HFFc6 (cell line): ENCODE measurements around the gene FRMD4A. TPM values are rescaled to one million over a fixed set of nuclear protein-coding genes. Genes with fewer than 3 reads are reported as not detected.

Experiments used
- DNase-seq: peaks from one replicate; pipeline ENCODE4 v3.0.0-alpha.2; 2018
- H3K27ac Mint-ChIP-seq: 2 replicates; pipeline ENCODE4 v1.8.0; 2020; ENCODE audit warnings: mild to moderate bottlenecking, mixed read lengths
- H3K27me3 Mint-ChIP-seq: 2 replicates; pipeline ENCODE4 v1.8.0; 2021; ENCODE audit warnings: mild to moderate bottlenecking, moderate library complexity, mixed read lengths; ENCODE audit not compliant: insufficient read depth
- H3K36me3 Mint-ChIP-seq: 2 replicates; pipeline ENCODE4 v1.8.0; 2021; ENCODE audit warnings: low read depth, mixed read lengths
- H3K4me1 Mint-ChIP-seq: 2 replicates; pipeline ENCODE4 v1.8.0; 2020; ENCODE audit warnings: low read depth, mixed read lengths
- H3K4me3 Mint-ChIP-seq: 2 replicates; pipeline ENCODE4 v1.8.0; 2020; ENCODE audit warnings: mild to moderate bottlenecking, moderate library complexity, mixed read lengths
- H3K9me3 Mint-ChIP-seq: 2 replicates; pipeline ENCODE4 v1.8.0; 2020; ENCODE audit warnings: mild to moderate bottlenecking, mixed read lengths
- CTCF ChIP-seq: fragments of 200-600 bp; sonication (generic); IDR thresholded peaks from 2 replicates; pipeline ENCODE4 v1.5.0; 2021; ENCODE audit warnings: antibody characterized with exemption, mild to moderate bottlenecking
- total RNA-seq, 6 experiments: library from RNA; stranded (reverse); fragmentation: NEBNext Ultra II Directional; extraction: Animal tissue kit (Norgen Biotek cat#: 25700); gene quantifications; 2 replicates in 1 of 6; 3 replicates in 5 of 6; pipeline ENCODE4 v1.2.3, GENCODE V29; 2021

Gene FRMD4A
- total RNA-seq, 6 experiments from 2014 or later, result 76.7 to 117 (median 92.3) TPM

GRCh38 chr10:13751191-13751764 is 579.4 kb downstream of the FRMD4A start:
- no peak for TF ChIP-seq CTCF
- DNase-seq, result no peak
- Mint-ChIP-seq H3K27me3 (peaks cover 2% of the 10 kb centered on the region; the same call in 1 of the 2 replicates), H3K9me3 (no peaks in the 10 kb centered on the region), H3K4me3 (no peak overlapping the region), H3K4me1 (peaks cover 28% of the 10 kb centered on the region), H3K36me3 (peaks cover 40% of the 10 kb centered on the region), H3K27ac (no peak overlapping the region; the same call in 1 of the 2 replicates)

DNA sequence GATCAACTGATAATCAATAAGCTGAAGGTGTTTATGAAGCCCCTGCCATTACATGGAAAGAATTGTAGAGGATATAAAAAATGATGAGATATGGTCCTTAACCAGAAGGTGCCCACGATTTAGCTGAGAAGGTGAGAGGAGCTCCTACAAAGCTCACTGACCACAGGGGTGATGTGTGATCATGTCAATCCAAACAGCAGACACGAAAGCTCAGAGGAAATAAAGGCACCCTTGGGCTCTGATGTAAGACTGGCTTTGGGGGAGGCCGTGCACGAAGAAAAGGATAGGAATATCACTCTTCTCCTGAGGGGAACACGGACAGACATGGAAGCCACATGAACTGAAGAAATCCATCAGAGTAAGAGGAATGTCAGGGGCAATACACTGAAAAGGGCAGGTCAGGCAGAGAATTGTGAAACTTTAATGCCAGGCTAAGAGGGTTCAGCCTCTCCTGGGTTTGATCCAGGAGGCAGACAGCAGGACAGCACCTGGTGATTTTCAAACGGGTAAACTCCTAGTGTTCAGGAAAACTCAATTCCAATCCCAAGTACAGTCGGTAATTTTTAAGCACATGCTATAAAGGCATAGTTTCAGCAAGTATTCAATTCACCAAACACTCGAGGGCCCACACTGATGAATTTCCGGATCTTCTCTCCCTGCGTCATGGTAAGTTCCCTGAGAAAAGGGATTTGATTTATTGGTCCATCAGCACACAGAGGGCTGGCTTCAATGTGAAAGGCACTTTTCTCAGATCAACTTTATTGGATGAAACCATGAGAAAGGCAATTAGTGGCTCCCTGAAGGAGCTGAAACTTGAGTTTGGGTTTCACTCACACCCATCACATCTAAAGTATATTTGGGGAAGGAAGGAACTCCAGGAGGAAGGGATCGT is 580.2 kb downstream of the FRMD4A start:
- H3K36me3 Mint-ChIP-seq, result peaks cover 43% of the 10 kb centered on the region
- peaks cover 2% of the 10 kb centered on the region; the same call in 1 of the 2 replicates for H3K27me3 Mint-ChIP-seq

GRCh38 chr10:13745271-13745670 is 585.5 kb downstream of the FRMD4A start:
- peaks cover 22% of the 10 kb centered on the region for H3K4me1 Mint-ChIP-seq
- H3K4me3 Mint-ChIP-seq, result no peak overlapping the region
- no peak for DNase-seq
- peak overlapping the region; percentile 95 for H3K27ac Mint-ChIP-seq
- peaks cover 20% of the 10 kb centered on the region for H3K36me3 Mint-ChIP-seq
- no peak for TF ChIP-seq CTCF
- H3K27me3 Mint-ChIP-seq, result peaks cover 4% of the 10 kb centered on the region
- no peaks in the 10 kb centered on the region for H3K9me3 Mint-ChIP-seq

More for the DNA sequence above, 580.2 kb downstream of the FRMD4A start:
- Mint-ChIP-seq H3K9me3 (no peaks in the 10 kb centered on the region), H3K27ac (no peak overlapping the region; the same call in 1 of the 2 replicates), H3K4me3 (no peak overlapping the region), H3K4me1 (peaks cover 31% of the 10 kb centered on the region)
- no peak for DNase-seq
- TF ChIP-seq CTCF, result no peak

- Mint-ChIP-seq H3K27me3 (peaks cover 2% of the 10 kb centered on the region), H3K9me3 (no peaks in the 10 kb centered on the region), H3K27ac (no peak overlapping the region), H3K4me3 (no peak overlapping the region), H3K4me1 (peaks cover 22% of the 10 kb centered on the region), H3K36me3 (peaks cover 25% of the 10 kb centered on the region)
- no peak for DNase-seq
- TF ChIP-seq CTCF, result no peak
Measured at GRCh38 chr10:13743963-13744362, 586.8 kb downstream of the FRMD4A start.

- TF ChIP-seq CTCF, result no peak
- Mint-ChIP-seq H3K36me3 (peaks cover 28% of the 10 kb centered on the region), H3K4me1 (peaks cover 22% of the 10 kb centered on the region), H3K27ac (no peak overlapping the region), H3K9me3 (no peaks in the 10 kb centered on the region), H3K4me3 (no peak overlapping the region), H3K27me3 (peaks cover 2% of the 10 kb centered on the region)
- no peak for DNase-seq
Measured at GRCh38 chr10:13743101-13743693, 587.5 kb downstream of the FRMD4A start.
